IMR-90 (cell line): ENCODE data around the gene SORCS1. TPM values are rescaled to one million over a fixed set of nuclear protein-coding genes. Genes with fewer than 3 reads are reported as not detected.

Experiments
- ATAC-seq: fragments of 200-7000 bp; cut with Tn5 transposase; 2 replicates; pipeline ENCODE4 v1.9.1; 2020; ENCODE audit warnings: low read depth, mild to moderate bottlenecking, moderate library complexity
- BruUV-seq: library from RNA; stranded (reverse); fragments of 400-500 nt; replicated peaks from 2 replicates; lab custom pipeline; 2021; lab: Mats Ljungman, UMichigan
- CTCF ChIA-PET: fragments of 300-600 bp; formaldehyde crosslinking; extraction: SDS; loops from one replicate; lab custom pipeline; 2021; ENCODE audit warnings: antibody characterized with exemption; lab: Yijun Ruan, JAX
- POLR2A ChIA-PET: fragments of 300-600 bp; sonication (Branson Sonifier 250); formaldehyde crosslinking; loops from one replicate; lab custom pipeline; 2022; ENCODE audit warnings: antibody characterized with exemption; ENCODE audit not compliant: unreplicated experiment; lab: Charles Lee
- DNase-seq: peaks from one replicate; pipeline ENCODE4 v3.0.0; 2013
- H2AFZ ChIP-seq: replicated peaks from 2 replicates; pipeline ENCODE3; 2013; ENCODE audit warnings: low read length, mild to moderate bottlenecking; ENCODE audit not compliant: poor library complexity
- H2AK5ac ChIP-seq: 2 replicates; pipeline ENCODE4 v1.6.1; 2013; ENCODE audit warnings: low read depth, low read length, inconsistent platforms
- H2AK9ac ChIP-seq: replicated peaks from 2 replicates; pipeline ENCODE3; 2013; ENCODE audit warnings: mild to moderate bottlenecking, low read depth, low read length, moderate library complexity; ENCODE audit not compliant: poor library complexity
- H2BK120ac ChIP-seq: 2 replicates; pipeline ENCODE4 v1.6.1; 2013; ENCODE audit warnings: low read depth, low read length, inconsistent platforms
- H2BK15ac ChIP-seq: 3 replicates; pipeline ENCODE4 v1.6.1; 2013; ENCODE audit warnings: low read depth, low read length, inconsistent platforms
- H2BK20ac ChIP-seq: 2 replicates; pipeline ENCODE4 v1.6.1; 2013; ENCODE audit warnings: low read depth, mild to moderate bottlenecking, inconsistent platforms, low read length, moderate library complexity
- H2BK5ac ChIP-seq: 2 replicates; pipeline ENCODE4 v1.6.1; 2013; ENCODE audit warnings: mild to moderate bottlenecking, low read depth, low read length, inconsistent platforms; ENCODE audit not compliant: poor library complexity, severe bottlenecking
- H3K14ac ChIP-seq: replicated peaks from 2 replicates; pipeline ENCODE4 v1.6.1; 2013; ENCODE audit warnings: low read depth, low read length, inconsistent platforms
- H3K18ac ChIP-seq: 2 replicates; pipeline ENCODE4 v1.6.1; 2013; ENCODE audit warnings: low read depth, low read length, control low read depth
- H3K23ac ChIP-seq: 2 replicates; pipeline ENCODE4 v1.6.1; 2013; ENCODE audit warnings: low read depth, low read length, inconsistent platforms
- H3K27ac ChIP-seq: 2 replicates; pipeline ENCODE4 v1.5.1; 2013; ENCODE audit warnings: mild to moderate bottlenecking, control low read depth, low read length; ENCODE audit not compliant: insufficient read depth
- H3K27me3 ChIP-seq: 2 replicates; pipeline ENCODE4 v1.6.1; 2013; ENCODE audit warnings: low read length; ENCODE audit not compliant: control insufficient read depth, insufficient read depth
- H3K36me3 ChIP-seq: 2 replicates; pipeline ENCODE4 v1.6.1; 2013; ENCODE audit warnings: low read length, mixed read lengths; ENCODE audit not compliant: control insufficient read depth, insufficient read depth
- H3K4ac ChIP-seq: 2 replicates; pipeline ENCODE4 v1.6.1; 2013; ENCODE audit warnings: low read depth, low read length, inconsistent platforms
- H3K4me1 ChIP-seq: 2 replicates; pipeline ENCODE4 v1.6.1; 2013; ENCODE audit warnings: low read length, mixed read lengths; ENCODE audit not compliant: control insufficient read depth, insufficient read depth
- H3K4me2 ChIP-seq: 2 replicates; pipeline ENCODE4 v1.6.1; 2013; ENCODE audit warnings: low read depth, mild to moderate bottlenecking, control low read depth, low read length, moderate library complexity
- H3K4me3 ChIP-seq: 2 replicates; pipeline ENCODE4 v1.5.1; 2013; ENCODE audit warnings: low read depth, mild to moderate bottlenecking, control low read depth, low read length, moderate library complexity; ENCODE audit not compliant: insufficient read depth
- H3K56ac ChIP-seq: 2 replicates; pipeline ENCODE4 v1.6.1; 2013; ENCODE audit warnings: low read length, inconsistent platforms; ENCODE audit not compliant: insufficient read depth; ENCODE audit errors: extremely low read depth
- H3K79me1 ChIP-seq, 2 experiments: 2 replicates each; pipeline ENCODE4 v1.6.1; 2013; ENCODE audit warnings: low read length in 2 of 2, inconsistent platforms in 1 of 2, low read depth in 1 of 2
- H3K9ac ChIP-seq: 2 replicates; pipeline ENCODE4 v1.6.1; 2013; ENCODE audit warnings: low read depth, low read length, control low read depth
- H3K9me1 ChIP-seq: 2 replicates; pipeline ENCODE4 v1.6.1; 2013; ENCODE audit warnings: low read length, inconsistent platforms; ENCODE audit not compliant: insufficient read depth
- H3K9me3 ChIP-seq: 2 replicates; pipeline ENCODE4 v1.6.1; 2013; ENCODE audit warnings: low read length; ENCODE audit not compliant: control insufficient read depth, insufficient read depth
- H4K20me1 ChIP-seq: 2 replicates; pipeline ENCODE4 v1.6.1; 2013; ENCODE audit warnings: low read length, inconsistent platforms; ENCODE audit not compliant: insufficient read depth
- H4K5ac ChIP-seq: 2 replicates; pipeline ENCODE4 v1.6.1; 2013; ENCODE audit warnings: mild to moderate bottlenecking, low read depth, low read length, control low read depth
- H4K8ac ChIP-seq, 2 experiments: 2 replicates each; pipeline ENCODE4 v1.6.1; 2013; ENCODE audit warnings: low read depth in 2 of 2, low read length in 2 of 2, control low read depth in 1 of 2, inconsistent platforms in 1 of 2
- H4K91ac ChIP-seq: 2 replicates; pipeline ENCODE4 v1.6.1; 2013; ENCODE audit warnings: low read depth, low read length, inconsistent platforms; ENCODE audit not compliant: insufficient read depth
- CHD1 ChIP-seq: IDR thresholded peaks from 2 replicates; pipeline ENCODE4 v1.6.1; 2012; ENCODE audit warnings: low read depth, low read length, improper control_type of control experiment
- MAFK ChIP-seq: IDR thresholded peaks from 2 replicates; pipeline ENCODE4 v1.6.1; 2012; ENCODE audit warnings: low read depth, low read length, improper control_type of control experiment
- POLR2A ChIP-seq: IDR thresholded peaks from 2 replicates; pipeline ENCODE4 v1.6.1; 2012; ENCODE audit warnings: mild to moderate bottlenecking, low read depth, low read length
- RFX5 ChIP-seq: IDR thresholded peaks from 2 replicates; pipeline ENCODE4 v1.8.0; 2012; ENCODE audit warnings: low read depth, mild to moderate bottlenecking, low read length, moderate library complexity
- SMC3 ChIP-seq: fragments of 150-350 bp; IDR thresholded peaks from 2 replicates; pipeline ENCODE4 v1.6.1; 2016; ENCODE audit warnings: low read depth, mild to moderate bottlenecking, antibody characterized with exemption, low read length, moderate library complexity
- WGBS, 2 experiments: methylation state at CpG; one replicate each; pipeline versions ENCODE4 v1.1.5 to v1.1.7; 2013; ENCODE audit warnings: missing lambda C conversion rate in 2 of 2; ENCODE audit not compliant: insufficient read length in 1 of 2; ENCODE audit errors: extremely low coverage in 2 of 2; 5-methylcytosine and 5-hydroxymethylcytosine counted together
- dilution Hi-C: fragments of 300-500 bp; cut with HindIII; formaldehyde crosslinking; loops from one replicate; pipeline ENCODE4 v1.14.3; 2018; ENCODE audit warnings: low sequenced_read_pairs; ENCODE audit not compliant: unreplicated experiment
- in situ Hi-C: fragments of 300-500 bp; cut with MboI; formaldehyde crosslinking; loops from 3 replicates; pipeline ENCODE4 v1.14.3; 2019; ENCODE audit warnings: low sequenced_read_pairs, inconsistent platforms, mixed read lengths
- intact Hi-C: fragments of 100-400 bp; cut with micrococcal nuclease; formaldehyde crosslinking; loops from 2 replicates; pipeline ENCODE4 v1.10.0; 2022
- polyA plus RNA-seq, 3 experiments: library from polyadenylated mRNA; depleted of rRNA; stranded (reverse); fragments of >200 nt; gene quantifications; 2 replicates each; pipeline ENCODE4 v1.2.3, GENCODE V29; 2012; ENCODE audit warnings: low replicate concordance in 1 of 3
- total RNA-seq: library from RNA; depleted of rRNA; stranded (reverse); fragments of >200 nt; gene quantifications from 2 replicates; pipeline ENCODE4 v1.2.3, GENCODE V29; 2012
- TF ChIP-seq, protein P1 (sequence below): fragments of 150-350 bp; IDR thresholded peaks from 2 replicates; pipeline ENCODE4 v1.6.1; 2016; ENCODE audit warnings: low read depth, mild to moderate bottlenecking, low read length, moderate library complexity, borderline replicate concordance

Gene SORCS1
- total and polyA plus RNA-seq, 2 of the 4 experiments (the other 2 are of a cell fraction), result under 0.01 TPM; not detected in 1

DNA sequence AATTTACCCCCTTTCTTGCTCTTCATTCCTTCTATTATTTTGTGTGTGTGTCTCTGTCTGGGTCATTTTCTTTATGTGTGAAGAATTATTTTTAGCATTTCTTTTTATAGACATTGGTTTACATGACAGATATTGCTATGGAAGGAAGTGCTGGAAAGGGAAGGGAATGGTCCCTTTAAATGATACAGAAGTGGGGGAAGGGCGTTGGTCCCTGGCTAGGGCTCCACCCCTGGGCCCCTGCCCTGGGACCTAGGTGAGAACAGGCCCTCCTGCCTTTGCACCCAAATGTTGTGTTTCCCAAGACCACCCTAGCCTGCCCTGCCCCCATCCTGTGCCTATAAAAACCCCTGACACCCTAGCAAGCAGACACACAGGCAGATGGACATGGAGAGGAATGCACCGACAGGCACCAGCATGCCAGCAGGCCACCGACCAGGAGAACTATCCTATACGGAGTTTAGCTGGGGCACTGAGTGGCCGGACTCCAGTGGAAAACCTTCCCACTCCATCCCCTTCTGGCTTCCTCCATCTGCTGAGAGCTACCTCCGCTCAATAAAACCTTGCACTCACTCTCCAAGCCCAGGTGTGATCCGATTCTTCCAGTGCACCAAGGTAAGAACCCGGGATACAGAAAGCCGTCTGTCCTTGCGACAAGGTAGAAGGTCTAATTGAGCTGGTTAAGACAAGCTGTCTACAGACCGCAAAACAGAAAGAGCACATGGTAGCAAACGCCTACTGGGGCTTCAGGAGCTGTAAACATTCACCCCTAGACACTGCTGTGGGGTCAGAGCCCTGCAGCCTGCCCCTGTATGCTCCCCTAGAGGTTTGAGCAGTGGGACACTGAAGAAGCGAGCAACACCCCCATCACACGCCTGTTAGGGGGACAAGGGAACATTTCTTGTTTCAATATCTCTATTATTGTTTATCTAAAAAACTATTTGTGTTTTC, 515.7 kb downstream of the SORCS1 start:
- no peak for ATAC-seq
- H3K56ac ChIP-seq, result no peak overlapping the region
- dilution Hi-C loops, result no loop called here
- no peaks in the 10 kb centered on the region for H3K27me3 ChIP-seq
- no peak overlapping the region for H2BK5ac ChIP-seq
- no peaks in the 10 kb centered on the region for H3K36me3 ChIP-seq
- no peak overlapping the region for H3K27ac ChIP-seq
- H2AFZ ChIP-seq, result no peak overlapping the region
- intact Hi-C loops, result no loop called here
- TF ChIP-seq, protein P1, sequence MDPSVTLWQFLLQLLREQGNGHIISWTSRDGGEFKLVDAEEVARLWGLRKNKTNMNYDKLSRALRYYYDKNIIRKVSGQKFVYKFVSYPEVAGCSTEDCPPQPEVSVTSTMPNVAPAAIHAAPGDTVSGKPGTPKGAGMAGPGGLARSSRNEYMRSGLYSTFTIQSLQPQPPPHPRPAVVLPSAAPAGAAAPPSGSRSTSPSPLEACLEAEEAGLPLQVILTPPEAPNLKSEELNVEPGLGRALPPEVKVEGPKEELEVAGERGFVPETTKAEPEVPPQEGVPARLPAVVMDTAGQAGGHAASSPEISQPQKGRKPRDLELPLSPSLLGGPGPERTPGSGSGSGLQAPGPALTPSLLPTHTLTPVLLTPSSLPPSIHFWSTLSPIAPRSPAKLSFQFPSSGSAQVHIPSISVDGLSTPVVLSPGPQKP, result no peak
- TF ChIP-seq POLR2A (no peak), SMC3 (no peak), MAFK (no peak), RFX5 (no peak), CHD1 (no peak)
- no peak overlapping the region for H2BK20ac ChIP-seq
- H3K23ac ChIP-seq, result no peak overlapping the region
- no peak overlapping the region for H3K4me2 ChIP-seq
- H2BK15ac ChIP-seq, result no peak overlapping the region
- H3K4me1 ChIP-seq, result no peaks in the 10 kb centered on the region
- no TSS peak for BruUV-seq
- no peak overlapping the region for H4K8ac ChIP-seq
- in situ Hi-C loops, result no loop called here
- H2AK5ac ChIP-seq, result no peak overlapping the region
- no peak overlapping the region for H3K9ac ChIP-seq
- H2BK120ac ChIP-seq, result no peak overlapping the region
- no peak overlapping the region for H4K5ac ChIP-seq
- H3K4me3 ChIP-seq, result no peak overlapping the region
- 61% methylated on average over 4 of the region's 14 CpGs; no CpG with 5 or more reads in 1 of the 2 experiments for WGBS, 2 experiments
- no peak overlapping the region for H4K91ac ChIP-seq
- no peak overlapping the region for H3K4ac ChIP-seq
- no peaks in the 10 kb centered on the region for H3K9me1 ChIP-seq
- H3K14ac ChIP-seq, result no peak overlapping the region
- H4K20me1 ChIP-seq, result no peaks in the 10 kb centered on the region
- no peak overlapping the region for H3K18ac ChIP-seq
- POLR2A ChIA-PET, result no interaction called here
- CTCF ChIA-PET, result interaction anchor here (1.5 kb wide), 1 partner anchor 10 kb away, joined by 4 read pairs; no protein-coding TSS in a partner anchor
- peaks cover 2% of the 10 kb centered on the region; the same call in 1 of the 2 replicates for H3K9me3 ChIP-seq
- no peaks in the 10 kb centered on the region for H3K79me1 ChIP-seq
- no peak overlapping the region for H2AK9ac ChIP-seq
- DNase-seq, result no peak
